ENCODE data around the gene CDHR4. TPM values are rescaled to one million over a fixed set of nuclear protein-coding genes. Genes with fewer than 3 reads are reported as not detected.
A peak's percentile ranks its signal among the peaks of the same experiment; 100 is the strongest.

Gene CDHR4
- total and polyA plus RNA-seq, 9 of the 15 experiments (the other 6 are each of a cell fraction or from before 2014, with no cell fraction given), result 0.21 TPM; not detected in 8

DNA sequence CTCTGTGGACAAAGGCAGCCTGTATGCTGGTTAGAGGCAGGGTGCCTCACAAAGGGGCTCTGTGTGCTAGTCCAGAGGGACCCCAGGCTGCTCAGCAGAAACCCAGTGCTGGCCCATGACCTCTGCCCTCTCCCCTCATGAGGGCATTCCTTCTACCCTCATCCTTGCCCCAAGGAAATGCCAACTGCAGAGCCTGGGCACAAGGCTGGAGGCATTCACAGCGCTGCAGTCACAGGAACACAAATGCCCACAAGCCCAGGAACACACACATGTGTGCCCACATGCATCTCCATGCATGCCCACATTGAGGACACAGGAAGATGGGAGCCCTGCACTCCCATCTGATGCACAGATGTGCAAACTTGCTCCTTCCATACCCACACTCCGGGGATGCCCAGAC lies 7.2 kb upstream of the CDHR4 start:
- Histone ChIP-seq H2AFZ (ENCODE audit: low read depth, low read length) (no peak overlapping the region), H3K27me3 (ENCODE audit: control insufficient read depth in 2 of 2, insufficient read depth in 2 of 2, low read length in 2 of 2) (no peaks in the 10 kb centered on the region), H3K79me2 (ENCODE audit: control insufficient read depth, insufficient read depth, low read length) (peaks cover 23% of the 10 kb centered on the region), H3K9me1 (ENCODE audit: control insufficient read depth, insufficient read depth, low read length) (no peaks in the 10 kb centered on the region), H4K20me1 (replicated peaks; ENCODE audit: control insufficient read depth, insufficient read depth, low read length) (no peaks in the 10 kb centered on the region), H3K4me2 (ENCODE audit: insufficient read depth, low read length) (peak overlapping the region; percentile 53), H3K36me3 (ENCODE audit: control insufficient read depth, insufficient read depth, low read length) (peaks cover 9% of the 10 kb centered on the region; the same call in 2 of the 3 replicates), H3K4me1 (replicated peaks in 1 of 2; ENCODE audit: control insufficient read depth in 2 of 2, insufficient read depth in 2 of 2, low read length in 2 of 2) (peaks cover 38 to 64% of the 10 kb centered on the region in 2 experiments), H3K9ac (ENCODE audit: insufficient read depth in 1 of 2, low read depth in 2 of 2, low read length in 2 of 2) (peak overlapping the region; percentile 43 to 74; a peak in 3 of 4 replicates), H3K27ac (ENCODE audit: extremely low read depth, low read depth, low read length) (peak overlapping the region; percentile 62), H3K9me3 (replicated peaks; ENCODE audit: control insufficient read depth, insufficient read depth, low read depth, low read length) (no peaks in the 10 kb centered on the region), H3K4me3 (no peak overlapping the region)
- CTCF ChIA-PET (ENCODE audit: low intra/inter-chr PET ratio), result no interaction called here
- in situ Hi-C loops (cut with MboI), result no loop called here
- ATAC-seq, result no peak
- POLR2A ChIA-PET, result interaction anchor here (1.0 kb wide), 1 partner anchor 154 kb away, joined by 3 read pairs; no protein-coding TSS in a partner anchor
- TF ChIP-seq TEAD2 (tag; IDR thresholded peaks at IDR 0.05), result no peak
- 0 out of 2 replicates have a peak, but pooled peaks have one; percentile 7 for TF ChIP-seq RBFOX2 (IDR thresholded peaks at IDR 0.05; ENCODE audit: low read depth, low read length)
- DNase-seq (ENCODE audit: extremely low read depth in 1 of 4, low spot score in 3 of 4), result no peak
- WGBS (ENCODE audit: insufficient coverage, low coverage, missing lambda C conversion rate), result 100% methylated on average over 1 of the region's 2 CpGs
- intact Hi-C loops (cut with micrococcal nuclease), result no loop called here
- BruUV-seq (replicated peaks), result no TSS peak
- no peak for FAIRE-seq

DNA sequence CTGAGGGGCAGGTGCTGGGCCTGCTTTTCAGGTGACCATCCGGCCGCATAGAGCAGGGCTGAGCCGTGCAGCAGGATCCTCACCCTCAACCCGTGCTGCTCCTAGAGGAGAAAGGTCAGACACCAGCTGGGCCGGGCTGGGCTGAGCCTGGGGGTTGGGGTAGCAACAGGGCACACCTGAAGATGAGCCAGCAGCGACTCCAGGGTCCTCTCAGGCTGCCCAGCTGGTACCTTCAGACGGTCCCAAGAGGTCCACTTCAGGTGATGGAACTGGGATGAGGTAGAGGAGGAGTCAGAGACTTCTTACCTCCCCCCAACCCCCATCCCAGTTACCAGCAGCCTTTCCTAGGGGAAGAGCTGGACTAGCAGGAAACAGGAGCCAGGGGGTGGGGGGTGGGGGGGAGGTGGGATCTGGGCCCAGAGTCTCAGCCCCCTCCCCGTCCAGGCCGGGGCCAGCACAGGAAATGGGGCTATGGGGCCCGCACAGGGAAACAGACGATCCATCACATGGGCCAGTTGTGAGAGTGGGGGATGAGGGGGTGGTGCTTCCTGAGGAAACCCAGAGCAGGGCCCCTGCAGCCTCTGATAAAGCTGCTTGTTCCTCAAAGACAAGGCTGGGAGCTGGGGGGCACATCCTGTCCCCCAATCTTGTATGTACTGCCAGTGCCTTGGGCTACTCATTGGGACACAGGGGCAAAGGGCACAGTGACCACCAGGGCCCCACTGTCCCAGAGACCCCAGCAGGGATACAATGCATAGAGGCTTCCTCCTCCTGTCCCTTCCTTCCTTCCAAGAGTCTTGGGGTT lies 6.4 kb upstream of the CDHR4 start:
- H3K9me1 ChIP-seq (ENCODE audit: control insufficient read depth, insufficient read depth, low read length), result peaks cover 2% of the 10 kb centered on the region
- no TSS peak for BruUV-seq (replicated peaks)
- DNase-seq (ENCODE audit: extremely low read depth in 1 of 4, low spot score in 3 of 4) (peak; percentile 31 to 84 (median 50)), FAIRE-seq (peak; percentile 65), ATAC-seq (peak; percentile 51)
- peak overlapping the region; percentile 46 to 85 for H3K9ac ChIP-seq (ENCODE audit: insufficient read depth in 1 of 2, low read depth in 2 of 2, low read length in 2 of 2)
- peaks cover 23% of the 10 kb centered on the region for H3K79me2 ChIP-seq (ENCODE audit: control insufficient read depth, insufficient read depth, low read length)
- in situ Hi-C loops (cut with MboI) (no loop called here), intact Hi-C loops (cut with micrococcal nuclease) (no loop called here)
- peaks cover 9% of the 10 kb centered on the region; the same call in 2 of the 3 replicates for H3K36me3 ChIP-seq (ENCODE audit: control insufficient read depth, insufficient read depth, low read length)
- 8% methylated on average over 5 of the region's 11 CpGs for WGBS (ENCODE audit: insufficient coverage, low coverage, missing lambda C conversion rate)
- peak overlapping the region; percentile 53 for H3K4me2 ChIP-seq (ENCODE audit: insufficient read depth, low read length)
- 0 out of 2 replicates have a peak overlapping the region, but pooled peaks have one; percentile 50 for H2AFZ ChIP-seq (ENCODE audit: low read depth, low read length)
- H3K4me3 ChIP-seq, result no peak overlapping the region; the same call in 1 of the 2 replicates
- no peaks in the 10 kb centered on the region for H4K20me1 ChIP-seq (replicated peaks; ENCODE audit: control insufficient read depth, insufficient read depth, low read length)
- ChIA-PET CTCF (ENCODE audit: low intra/inter-chr PET ratio) (no interaction called here), POLR2A (interaction anchor here (0.5 to 1.4 kb wide), 4 partner anchors 11 to 155 kb away, joined by 3 to 5 read pairs (median 4); partner anchors contain the start of gene IP6K1)
- no peaks in the 10 kb centered on the region for H3K9me3 ChIP-seq (replicated peaks; ENCODE audit: control insufficient read depth, insufficient read depth, low read depth, low read length)
- H3K4me1 ChIP-seq (replicated peaks in 1 of 2; ENCODE audit: control insufficient read depth in 2 of 2, insufficient read depth in 2 of 2, low read length in 2 of 2), result peaks cover 43 to 64% of the 10 kb centered on the region in 2 experiments
- H3K27me3 ChIP-seq (ENCODE audit: control insufficient read depth in 2 of 2, insufficient read depth in 2 of 2, low read length in 2 of 2), result no peaks in the 10 kb centered on the region
- H3K27ac ChIP-seq (ENCODE audit: extremely low read depth, low read depth, low read length), result peak overlapping the region; percentile 75
- TF ChIP-seq MEIS2 (IDR thresholded peaks at IDR 0.05; ENCODE audit: partially characterized antibody), result peak; percentile 39
- TF ChIP-seq RUNX1 (IDR thresholded peaks at IDR 0.05; ENCODE audit: low read depth), result no peak
- no peak for TF ChIP-seq ZNF398 (CRISPR knock-in tag; IDR thresholded peaks at IDR 0.05)
- no peak for TF ChIP-seq TSC22D4 (tag; IDR thresholded peaks at IDR 0.05)
- TF ChIP-seq XRCC5 (IDR thresholded peaks at IDR 0.05; ENCODE audit: low read depth, low read length), result no peak
- TF ChIP-seq CBFA2T2 (conservative IDR thresholded peaks at IDR 0.05), result peak; percentile 71
- peak; percentile 70 for TF ChIP-seq VEZF1 (CRISPR knock-in tag; IDR thresholded peaks at IDR 0.05)
- TF ChIP-seq TRIM28 (IDR thresholded peaks at IDR 0.05), result no peak
- no peak for TF ChIP-seq LARP7 (IDR thresholded peaks at IDR 0.05)
- TF ChIP-seq DPF2 (IDR thresholded peaks at IDR 0.05), result peak; percentile 81
- TF ChIP-seq C11orf30 (IDR thresholded peaks at IDR 0.05; ENCODE audit: low read depth), result no peak
